ENCODE results near the gene ADRB2. TPM values are rescaled to one million over a fixed set of nuclear protein-coding genes. Genes with fewer than 3 reads are reported as not detected.

Gene ADRB2
- total and polyA plus RNA-seq, 2 of the 13 experiments (the other 11 are each of a cell fraction or from before 2014, with no cell fraction given), result not detected

- TF ChIP-seq ZNF891 (CRISPR knock-in tag; IDR thresholded peaks at IDR 0.05) (no peak), TBL1XR1 (IDR thresholded peaks at IDR 0.05; ENCODE audit: borderline replicate concordance, low read length, partially characterized antibody) (no peak), ZNF878 (CRISPR knock-in tag; IDR thresholded peaks at IDR 0.05) (no peak), ZNF7 (CRISPR knock-in tag; IDR thresholded peaks at IDR 0.05) (no peak), SIN3A (IDR thresholded peaks at IDR 0.05; ENCODE audit: borderline replicate concordance, low read depth, low read length) (no peak), DMAP1 (CRISPR knock-in tag; IDR thresholded peaks at IDR 0.05) (no peak)
These were observed 35.1 kb upstream of the ADRB2 start (continued) for GRCh38 chr5:148791334-148791667.

- in situ Hi-C loops (cut with HindIII; ENCODE audit: extremely low pct_ligation_motif_present, low pct_unique_long_range_greater_than_20kb), result no loop called here
- no peak for DNase-seq (ENCODE audit: low spot score)
- Histone ChIP-seq H3K4me3 (replicated peaks in 1 of 3; ENCODE audit: insufficient read depth in 1 of 3, low read depth in 2 of 3, low read length in 3 of 3) (no peak overlapping the region), H3K4me2 (ENCODE audit: low read depth, low read length) (no peak overlapping the region), H4K20me1 (ENCODE audit: insufficient read depth, low read length) (no peaks in the 10 kb centered on the region), H3K9ac (ENCODE audit: insufficient read depth, low read depth, low read length) (no peak overlapping the region), H3K27me3 (ENCODE audit: control insufficient read depth in 1 of 2, insufficient read depth in 2 of 2, low read length in 2 of 2) (no peaks in the 10 kb centered on the region), H3K79me2 (ENCODE audit: insufficient read depth, low read length) (no peaks in the 10 kb centered on the region), H2AFZ (ENCODE audit: low read length) (no peak overlapping the region), H3K9me3 (ENCODE audit: low read length) (no peaks in the 10 kb centered on the region), H3K36me3 (replicated peaks in 1 of 2; ENCODE audit: control insufficient read depth in 1 of 2, insufficient read depth in 2 of 2, low read length in 2 of 2) (no peaks in the 10 kb centered on the region), H3K4me1 (ENCODE audit: insufficient read depth, low read length) (no peaks in the 10 kb centered on the region), H3K27ac (ENCODE audit: extremely low read length, insufficient read depth, low read length) (no peak overlapping the region)
- TF ChIP-seq ZSCAN20 (CRISPR knock-in tag; IDR thresholded peaks at IDR 0.05; ENCODE audit: borderline replicate concordance) (no peak), ZNF761 (CRISPR knock-in tag; conservative IDR thresholded peaks at IDR 0.05) (no peak), ZNF777 (CRISPR knock-in tag; IDR thresholded peaks at IDR 0.05) (no peak), ZNF143 (CRISPR knock-in tag; IDR thresholded peaks at IDR 0.05) (no peak), SMYD3 (CRISPR knock-in tag; IDR thresholded peaks at IDR 0.05) (no peak), ZSCAN30 (CRISPR knock-in tag; IDR thresholded peaks at IDR 0.05) (no peak), U2AF1 (optimal IDR thresholded peaks at IDR 0.05; ENCODE audit: low read depth, low read length) (no peak), TBP (CRISPR knock-in tag; IDR thresholded peaks at IDR 0.05) (no peak), FOXJ3 (CRISPR knock-in tag; IDR thresholded peaks at IDR 0.05; ENCODE audit: borderline replicate concordance) (no peak), RXRA (CRISPR knock-in tag; IDR thresholded peaks at IDR 0.05) (no peak), GTF3A (CRISPR knock-in tag; conservative IDR thresholded peaks at IDR 0.05) (no peak), AGO2 (optimal IDR thresholded peaks at IDR 0.05; ENCODE audit: low read depth, low read length) (no peak), STAT5B (CRISPR knock-in tag; IDR thresholded peaks at IDR 0.05) (no peak), CTCF (CRISPR knock-in tag; IDR thresholded peaks at IDR 0.05) (no peak)
- CTCF ChIA-PET (ENCODE audit: low intra/inter-chr PET ratio, low total read pairs), result no interaction called here
- intact Hi-C loops (cut with micrococcal nuclease; ENCODE audit: unreplicated experiment), result no loop called here
- WGBS (ENCODE audit: low lambda C conversion rate), result 0% methylated on average over 2 of the region's 2 CpGs
- ATAC-seq, result no peak
- POLR2A ChIA-PET, result no interaction called here
- FAIRE-seq, result no peak
- no TSS peak for BruUV-seq (replicated peaks)
These were observed 34.7 kb upstream of the ADRB2 start for GRCh38 chr5:148791696-148792095.

Measured in HepG2 (cell line).